Lung (tissue), 12 donors: Measurements from ENCODE around the gene ADAMTS12. TPM values are rescaled to one million over a fixed set of nuclear protein-coding genes. Genes with fewer than 3 reads are reported as not detected.

Source experiments
- ATAC-seq: fragments of 200-7000 bp; cut with Tn5 transposase; one replicate; pipeline ENCODE4 v1.9.1; 2020; ENCODE audit warnings: moderate number of reproducible peaks; ENCODE audit not compliant: insufficient read depth, low FRiP score
- DNase-seq, 3 donors: peaks; one replicate each; pipeline ENCODE4 v3.0.0-alpha.2; 2013 to 2017
- H3K27ac ChIP-seq, 2 donors: one replicate each; pipeline ENCODE4 v1.5.1; 2013; ENCODE audit warnings: mild to moderate bottlenecking in 2 of 2, moderate library complexity in 2 of 2, control low read depth in 1 of 2, inconsistent platforms in 1 of 2, low read depth in 1 of 2, low read length in 1 of 2
- H3K27me3 ChIP-seq, 3 donors: one replicate each; pipeline ENCODE4 v1.5.1; 2013; ENCODE audit warnings: low read length in 2 of 3; ENCODE audit not compliant: control insufficient read depth in 3 of 3, insufficient read depth in 3 of 3
- H3K36me3 ChIP-seq, 4 donors: one replicate each; pipeline ENCODE4 v1.5.1; 2013; ENCODE audit warnings: low read length in 4 of 4, mild to moderate bottlenecking in 1 of 4, moderate library complexity in 1 of 4; ENCODE audit not compliant: control insufficient read depth in 4 of 4, insufficient read depth in 4 of 4
- H3K4me1 ChIP-seq, 5 donors: one replicate each; pipeline ENCODE4 v1.5.1; 2013; ENCODE audit warnings: low read length in 5 of 5, mild to moderate bottlenecking in 2 of 5, moderate library complexity in 1 of 5; ENCODE audit not compliant: control insufficient read depth in 5 of 5, insufficient read depth in 5 of 5
- H3K4me3 ChIP-seq: one replicate; pipeline ENCODE4 v1.5.1; 2013; ENCODE audit warnings: mild to moderate bottlenecking, control low read depth, moderate library complexity
- H3K9ac ChIP-seq, 2 donors: one replicate each; pipeline ENCODE4 v1.5.1; 2013; ENCODE audit warnings: low read length in 2 of 2, control low read depth in 1 of 2; ENCODE audit not compliant: insufficient read depth in 1 of 2
- H3K9me3 ChIP-seq, 4 donors: one replicate each; pipeline ENCODE4 v1.5.1; 2013; ENCODE audit warnings: low read length in 3 of 4, mild to moderate bottlenecking in 1 of 4, moderate library complexity in 1 of 4; ENCODE audit not compliant: control insufficient read depth in 4 of 4, insufficient read depth in 3 of 4
- WGBS, 2 donors: extraction: QIAGEN DNeasy Blood & Tissue Kit; methylation state at CpG; one replicate each; pipeline ENCODE4 v1.1.7; 2013; 5-methylcytosine and 5-hydroxymethylcytosine counted together
- polyA plus RNA-seq, 2 donors: library from polyadenylated mRNA; stranded (reverse); fragments of 200-250 nt; gene quantifications; one replicate each; pipeline ENCODE4 v1.2.1, GENCODE V29; 2013
- total RNA-seq, 2 donors: library from RNA; depleted of rRNA in 1 of 2; stranded (reverse); fragments of >200 nt in 1 of 2; gene quantifications; one replicate each; pipeline ENCODE4 v1.2.1, GENCODE V29; 2014 to 2021
- TF ChIP-seq, protein P1 (sequence below): IDR thresholded peaks from 2 replicates; pipeline ENCODE4 v1.5.1; 2012; ENCODE audit warnings: mild to moderate bottlenecking; ENCODE audit errors: control extremely low read depth, extremely low read depth
- donor health status: control.
- donor health status: control.
- donor health status: Bipolar disorder and iron deficiency.
- donor health status: healthy.
- donor health status: DM: yes; HTN: yes; CAD: no.

ADAMTS12 gene
- total and polyA plus RNA-seq, 4 donors, result 1.3 to 55.1 (median 4.3) TPM

DNA sequence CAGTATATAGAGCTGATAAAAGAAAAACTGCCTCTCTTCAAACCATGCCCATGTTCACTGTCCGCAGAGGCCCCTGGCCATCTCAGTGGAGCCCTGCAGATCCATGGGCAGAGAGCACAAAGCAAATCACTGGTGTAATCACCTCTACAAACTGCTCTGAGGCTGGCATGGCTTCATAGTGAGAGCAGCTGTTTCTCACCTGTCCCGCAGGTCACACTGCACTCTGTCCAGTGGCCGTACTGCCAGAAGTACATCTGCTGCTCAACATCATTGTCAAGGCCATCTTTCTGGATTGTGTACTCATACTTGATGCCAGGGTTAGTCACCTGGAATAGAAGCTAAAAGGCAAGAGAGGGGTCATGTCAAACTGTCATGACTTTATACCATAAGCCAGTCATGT, 277.8 kb downstream of the ADAMTS12 start:
- Histone ChIP-seq H3K36me3 (peaks cover 0 to 39% (median 10%) of the 10 kb centered on the region in 4 donors), H3K27ac (no peak overlapping the region), H3K4me1 (no peaks in the 10 kb centered on the region), H3K9me3 (no peaks in the 10 kb centered on the region), H3K27me3 (no peaks in the 10 kb centered on the region), H3K9ac (no peak overlapping the region), H3K4me3 (no peak overlapping the region)
- ATAC-seq (no peak), DNase-seq (no peak)
- TF ChIP-seq, protein P1, sequence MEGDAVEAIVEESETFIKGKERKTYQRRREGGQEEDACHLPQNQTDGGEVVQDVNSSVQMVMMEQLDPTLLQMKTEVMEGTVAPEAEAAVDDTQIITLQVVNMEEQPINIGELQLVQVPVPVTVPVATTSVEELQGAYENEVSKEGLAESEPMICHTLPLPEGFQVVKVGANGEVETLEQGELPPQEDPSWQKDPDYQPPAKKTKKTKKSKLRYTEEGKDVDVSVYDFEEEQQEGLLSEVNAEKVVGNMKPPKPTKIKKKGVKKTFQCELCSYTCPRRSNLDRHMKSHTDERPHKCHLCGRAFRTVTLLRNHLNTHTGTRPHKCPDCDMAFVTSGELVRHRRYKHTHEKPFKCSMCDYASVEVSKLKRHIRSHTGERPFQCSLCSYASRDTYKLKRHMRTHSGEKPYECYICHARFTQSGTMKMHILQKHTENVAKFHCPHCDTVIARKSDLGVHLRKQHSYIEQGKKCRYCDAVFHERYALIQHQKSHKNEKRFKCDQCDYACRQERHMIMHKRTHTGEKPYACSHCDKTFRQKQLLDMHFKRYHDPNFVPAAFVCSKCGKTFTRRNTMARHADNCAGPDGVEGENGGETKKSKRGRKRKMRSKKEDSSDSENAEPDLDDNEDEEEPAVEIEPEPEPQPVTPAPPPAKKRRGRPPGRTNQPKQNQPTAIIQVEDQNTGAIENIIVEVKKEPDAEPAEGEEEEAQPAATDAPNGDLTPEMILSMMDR, result no peak
- 93 to 95% methylated on average over 3 of the region's 3 CpGs for WGBS, 2 donors

- TF ChIP-seq, protein P1, result no peak
- no peak overlapping the region for H3K9ac ChIP-seq
These were observed 279.4 kb downstream of the ADAMTS12 start for GRCh38 chr5:33612386-33612785.

DNA sequence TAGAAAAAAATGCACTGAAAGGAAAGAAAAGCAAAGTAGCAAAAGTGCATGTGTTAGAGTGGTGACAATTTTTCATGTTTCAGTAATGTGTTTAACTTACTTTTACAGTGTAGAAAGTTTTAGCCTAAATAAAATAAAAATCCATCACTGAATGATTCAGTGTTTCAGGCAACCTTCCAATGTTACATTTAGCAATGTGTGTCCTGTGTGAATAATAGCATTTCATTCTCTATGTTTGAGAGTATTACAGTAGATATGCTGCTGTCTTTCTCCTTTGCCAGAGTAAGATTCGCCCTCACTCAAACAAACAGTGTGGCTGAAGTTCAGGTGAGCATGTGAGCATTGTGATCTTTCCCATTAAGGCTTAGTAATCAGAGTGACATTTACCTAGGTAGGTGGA, 279.9 kb downstream of the ADAMTS12 start:
- TF ChIP-seq, protein P1, result no peak
- H3K9me3 ChIP-seq, result no peaks in the 10 kb centered on the region
- 76 to 91% methylated on average over 1 of the region's 1 CpG for WGBS, 2 donors
- peaks cover 0 to 36% (median 10%) of the 10 kb centered on the region in 4 donors for H3K36me3 ChIP-seq
- DNase-seq (no peak), ATAC-seq (no peak)
- no peaks in the 10 kb centered on the region for H3K27me3 ChIP-seq
- no peak overlapping the region for H3K4me3 ChIP-seq
- no peak overlapping the region for H3K9ac ChIP-seq
- H3K27ac ChIP-seq, result no peak overlapping the region
- H3K4me1 ChIP-seq, result no peaks in the 10 kb centered on the region

More at GRCh38 chr5:33612386-33612785, 279.4 kb downstream of the ADAMTS12 start:
- Histone ChIP-seq H3K4me1 (no peaks in the 10 kb centered on the region), H3K36me3 (peaks cover 0 to 36% (median 10%) of the 10 kb centered on the region in 4 donors), H3K9me3 (no peaks in the 10 kb centered on the region), H3K27ac (no peak overlapping the region), H3K27me3 (no peaks in the 10 kb centered on the region), H3K4me3 (no peak overlapping the region)
- 73 to 75% methylated on average over 1 of the region's 1 CpG for WGBS, 2 donors
- ATAC-seq (no peak), DNase-seq (no peak)
